ENCODE measurements around the gene NEDD4L. TPM values are rescaled to one million over a fixed set of nuclear protein-coding genes. Genes with fewer than 3 reads are reported as not detected.

The NEDD4L gene
- polyA plus RNA-seq, 2 donors: 10.8 to 14.1 TPM

DNA sequence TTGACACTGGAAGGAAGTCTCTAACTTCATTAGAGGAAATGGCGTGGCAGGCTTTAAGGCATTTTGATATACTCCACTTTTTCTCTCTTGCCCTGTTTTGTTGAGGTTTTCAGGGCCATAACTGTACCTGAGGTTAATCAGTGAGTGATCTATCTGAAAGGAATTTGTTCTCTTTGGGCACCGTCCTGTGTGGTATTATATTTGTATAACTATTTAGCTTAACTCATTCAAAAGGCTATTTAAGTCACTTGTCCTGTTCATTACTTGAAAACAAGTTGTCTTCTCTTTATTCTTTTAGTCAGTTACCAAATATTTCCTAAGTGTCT is 180.4 kb downstream of the NEDD4L start:
- Histone ChIP-seq H3K9me3 (ENCODE audit: control insufficient read depth in 2 of 2, insufficient read depth in 1 of 2, low read depth in 1 of 2, low read length in 1 of 2) (no peaks in the 10 kb centered on the region), H3K27ac (ENCODE audit: low read depth in 2 of 2, low read length in 1 of 2) (peak overlapping the region; percentile 81 to 92), H3K4me3 (ENCODE audit: low read depth in 1 of 2, low read length in 2 of 2) (peak overlapping the region in 1 of 2 donors; percentile 2), H3K36me3 (ENCODE audit: control insufficient read depth in 2 of 2, insufficient read depth in 2 of 2, low read length in 1 of 2) (no peaks in the 10 kb centered on the region), H3K27me3 (ENCODE audit: control insufficient read depth in 1 of 2, insufficient read depth in 2 of 2, low read length in 2 of 2) (no peaks in the 10 kb centered on the region), H3K4me1 (ENCODE audit: control insufficient read depth in 2 of 2, insufficient read depth in 2 of 2, low read length in 1 of 2) (peaks cover 7% of the 10 kb centered on the region in 2 donors)
- 34 to 35% methylated on average over 2 of the region's 2 CpGs for WGBS, 2 donors

DNA sequence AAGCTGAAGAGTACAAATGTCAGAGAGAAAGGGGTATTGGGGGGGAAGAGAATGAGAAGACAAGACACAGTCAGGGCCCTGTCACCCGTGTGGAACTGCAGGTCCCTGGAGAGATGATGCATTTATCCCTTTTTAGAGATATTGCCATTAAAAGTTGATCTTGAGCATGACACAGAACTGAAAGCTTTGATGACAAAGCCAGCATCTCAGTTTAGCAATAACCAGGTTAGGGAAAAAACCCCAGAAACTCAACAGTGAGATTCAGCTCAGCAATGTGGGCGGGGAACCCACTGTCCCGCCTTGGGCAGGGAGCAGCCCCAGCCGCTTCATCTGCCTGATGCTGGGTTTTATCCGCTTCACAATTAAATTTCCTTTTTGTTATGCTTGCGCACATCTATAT is 181.1 kb downstream of the NEDD4L start:
- 70 to 76% methylated on average over 6 of the region's 6 CpGs for WGBS, 2 donors
- Histone ChIP-seq H3K27me3 (ENCODE audit: control insufficient read depth in 1 of 2, insufficient read depth in 2 of 2, low read length in 2 of 2) (no peaks in the 10 kb centered on the region), H3K9me3 (ENCODE audit: control insufficient read depth in 2 of 2, insufficient read depth in 1 of 2, low read depth in 1 of 2, low read length in 1 of 2) (no peaks in the 10 kb centered on the region), H3K27ac (ENCODE audit: low read depth in 2 of 2, low read length in 1 of 2) (no peak overlapping the region), H3K4me3 (ENCODE audit: low read depth in 1 of 2, low read length in 2 of 2) (no peak overlapping the region), H3K36me3 (ENCODE audit: control insufficient read depth in 2 of 2, insufficient read depth in 2 of 2, low read length in 1 of 2) (no peaks in the 10 kb centered on the region), H3K4me1 (ENCODE audit: control insufficient read depth in 2 of 2, insufficient read depth in 2 of 2, low read length in 1 of 2) (peaks cover 7% of the 10 kb centered on the region in 2 donors)

DNA sequence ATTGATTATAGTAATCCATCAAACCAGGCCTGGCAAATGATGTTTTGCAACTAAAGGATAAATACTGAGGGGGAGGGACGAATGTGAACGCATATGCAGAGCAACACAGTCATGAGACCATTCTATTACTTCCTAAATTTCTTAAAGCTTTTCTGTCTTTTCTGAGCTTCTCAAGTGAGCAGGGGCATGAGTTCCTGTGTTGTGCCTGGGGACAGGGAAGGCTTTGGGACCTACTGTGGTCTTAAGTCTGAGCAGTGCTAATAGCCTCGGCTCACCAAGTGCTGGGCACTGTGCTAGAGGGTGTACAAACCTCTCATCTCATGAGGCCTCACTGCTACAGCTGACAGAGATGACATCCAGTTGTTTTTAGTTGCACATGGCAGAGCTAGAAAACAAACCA is 182.4 kb downstream of the NEDD4L start:
- Histone ChIP-seq H3K4me1 (ENCODE audit: control insufficient read depth in 2 of 2, insufficient read depth in 2 of 2, low read length in 1 of 2) (peaks cover 7 to 8% of the 10 kb centered on the region in 2 donors), H3K36me3 (ENCODE audit: control insufficient read depth in 2 of 2, insufficient read depth in 2 of 2, low read length in 1 of 2) (no peaks in the 10 kb centered on the region), H3K4me3 (ENCODE audit: low read depth in 1 of 2, low read length in 2 of 2) (no peak overlapping the region), H3K9me3 (ENCODE audit: control insufficient read depth in 2 of 2, insufficient read depth in 1 of 2, low read depth in 1 of 2, low read length in 1 of 2) (no peaks in the 10 kb centered on the region), H3K27me3 (ENCODE audit: control insufficient read depth in 1 of 2, insufficient read depth in 2 of 2, low read length in 2 of 2) (no peaks in the 10 kb centered on the region), H3K27ac (ENCODE audit: low read depth in 2 of 2, low read length in 1 of 2) (no peak overlapping the region)
- WGBS, 2 donors: 66 to 83% methylated on average over 3 of the region's 3 CpGs

DNA sequence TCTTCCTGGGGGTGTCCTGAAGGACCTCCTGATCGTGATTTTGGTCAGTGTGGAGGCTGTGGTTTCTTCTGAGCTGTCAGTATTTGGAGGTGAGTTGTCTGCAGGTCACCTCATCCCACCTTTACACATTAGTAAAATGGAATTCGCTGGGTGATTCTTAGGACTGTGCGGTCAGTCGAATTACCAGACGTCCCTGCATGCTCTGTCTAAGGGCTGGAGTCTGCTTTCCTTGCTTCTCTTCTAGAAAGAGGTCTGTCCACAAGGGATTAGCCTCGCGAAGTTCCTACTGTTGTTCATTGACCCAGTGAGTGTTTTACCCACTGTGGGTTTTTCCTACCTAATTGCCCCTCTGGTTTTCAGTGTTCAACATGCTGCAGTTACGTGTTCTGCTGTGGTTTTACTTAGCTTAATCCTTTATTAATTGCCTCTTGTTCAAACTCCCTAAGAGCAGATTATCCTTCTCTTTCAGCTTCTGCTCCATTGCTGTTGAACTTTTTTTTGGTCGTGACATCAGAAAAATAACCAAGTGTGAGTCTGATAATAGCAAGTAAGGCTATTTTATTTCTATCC is 183.4 kb downstream of the NEDD4L start:
- Histone ChIP-seq H3K27me3 (ENCODE audit: control insufficient read depth in 1 of 2, insufficient read depth in 2 of 2, low read length in 2 of 2) (no peaks in the 10 kb centered on the region), H3K4me3 (ENCODE audit: low read depth in 1 of 2, low read length in 2 of 2) (no peak overlapping the region), H3K36me3 (ENCODE audit: control insufficient read depth in 2 of 2, insufficient read depth in 2 of 2, low read length in 1 of 2) (no peaks in the 10 kb centered on the region), H3K27ac (ENCODE audit: low read depth in 2 of 2, low read length in 1 of 2) (no peak overlapping the region), H3K9me3 (ENCODE audit: control insufficient read depth in 2 of 2, insufficient read depth in 1 of 2, low read depth in 1 of 2, low read length in 1 of 2) (no peaks in the 10 kb centered on the region), H3K4me1 (ENCODE audit: control insufficient read depth in 2 of 2, insufficient read depth in 2 of 2, low read length in 1 of 2) (peaks cover 7 to 8% of the 10 kb centered on the region in 2 donors)
- 87 to 90% methylated on average over 9 of the region's 9 CpGs for WGBS, 2 donors

DNA sequence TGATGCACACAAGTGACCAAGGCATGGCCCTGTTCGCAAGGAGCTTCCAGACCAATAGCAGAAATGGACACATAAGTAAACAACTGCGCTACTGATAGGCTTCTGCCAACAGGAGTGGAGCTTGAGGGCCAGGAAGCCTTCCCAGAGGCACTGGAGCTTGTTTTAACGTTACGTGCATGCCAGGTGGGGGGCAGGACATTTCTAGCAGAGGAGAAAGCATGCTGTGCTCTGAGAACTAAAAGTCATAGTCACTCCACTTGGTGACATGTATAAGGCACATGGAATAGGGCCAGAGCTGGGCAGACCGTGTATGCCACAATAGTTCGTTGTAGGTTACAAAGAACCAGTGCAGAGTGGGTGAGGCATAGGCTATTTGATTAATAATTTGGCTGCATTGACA is 184.2 kb downstream of the NEDD4L start:
- no peaks in the 10 kb centered on the region for H3K9me3 ChIP-seq (ENCODE audit: control insufficient read depth in 2 of 2, insufficient read depth in 1 of 2, low read depth in 1 of 2, low read length in 1 of 2)
- no peaks in the 10 kb centered on the region for H3K36me3 ChIP-seq (ENCODE audit: control insufficient read depth in 2 of 2, insufficient read depth in 2 of 2, low read length in 1 of 2)
- 52 to 57% methylated on average over 6 of the region's 6 CpGs for WGBS, 2 donors
- H3K27ac ChIP-seq (ENCODE audit: low read depth in 2 of 2, low read length in 1 of 2): no peak overlapping the region
- H3K4me1 ChIP-seq (ENCODE audit: control insufficient read depth in 2 of 2, insufficient read depth in 2 of 2, low read length in 1 of 2): peaks cover 7 to 8% of the 10 kb centered on the region in 2 donors
- H3K27me3 ChIP-seq (ENCODE audit: control insufficient read depth in 1 of 2, insufficient read depth in 2 of 2, low read length in 2 of 2): no peaks in the 10 kb centered on the region
- no peak overlapping the region for H3K4me3 ChIP-seq (ENCODE audit: low read depth in 1 of 2, low read length in 2 of 2)

DNA sequence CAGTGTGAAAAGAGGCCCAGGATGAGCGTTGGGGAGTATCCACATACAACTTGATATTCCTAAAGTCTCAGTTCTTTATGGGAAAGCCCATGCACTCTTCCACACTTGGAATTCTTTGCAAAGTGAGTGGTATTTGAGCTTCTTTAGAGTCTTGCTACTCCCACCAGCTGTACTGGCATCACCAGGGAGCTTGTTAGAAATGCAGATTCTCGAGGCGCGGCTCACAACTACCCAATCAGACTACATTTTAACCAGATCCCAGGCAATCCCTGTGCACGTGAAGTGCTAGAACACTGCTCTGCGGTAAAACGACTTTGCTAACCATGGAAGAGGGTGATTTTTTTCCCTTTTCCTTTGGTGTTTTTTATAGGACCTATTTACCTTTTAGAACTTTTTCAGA is 184.7 kb downstream of the NEDD4L start:
- no peaks in the 10 kb centered on the region for H3K36me3 ChIP-seq (ENCODE audit: control insufficient read depth in 2 of 2, insufficient read depth in 2 of 2, low read length in 1 of 2)
- peaks cover 5 to 6% of the 10 kb centered on the region in 2 donors for H3K4me1 ChIP-seq (ENCODE audit: control insufficient read depth in 2 of 2, insufficient read depth in 2 of 2, low read length in 1 of 2)
- H3K9me3 ChIP-seq (ENCODE audit: control insufficient read depth in 2 of 2, insufficient read depth in 1 of 2, low read depth in 1 of 2, low read length in 1 of 2): no peaks in the 10 kb centered on the region
- H3K4me3 ChIP-seq (ENCODE audit: low read depth in 1 of 2, low read length in 2 of 2): no peak overlapping the region
- 85 to 86% methylated on average over 7 of the region's 7 CpGs for WGBS, 2 donors
- H3K27ac ChIP-seq (ENCODE audit: low read depth in 2 of 2, low read length in 1 of 2): peak overlapping the region in 1 of 2 donors; percentile 51
- no peaks in the 10 kb centered on the region for H3K27me3 ChIP-seq (ENCODE audit: control insufficient read depth in 1 of 2, insufficient read depth in 2 of 2, low read length in 2 of 2)

DNA sequence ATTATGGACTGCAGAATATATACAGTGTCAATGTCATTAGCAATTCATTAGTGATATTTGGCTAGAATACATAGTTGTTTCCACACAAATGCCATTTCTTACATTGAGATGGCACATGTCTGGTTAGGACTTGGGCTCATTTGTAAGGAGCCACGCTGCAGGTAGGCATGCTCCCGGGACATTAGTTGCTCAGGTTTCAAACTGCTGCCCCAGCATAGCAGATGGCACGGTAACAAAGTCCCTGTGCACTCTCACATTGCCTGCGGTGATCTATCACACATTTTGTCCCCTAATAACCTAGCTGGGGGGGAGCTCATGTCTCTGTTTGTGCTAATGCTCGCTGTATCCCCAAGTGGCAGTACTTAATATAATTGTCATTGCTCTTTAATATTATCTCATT is 185.1 kb downstream of the NEDD4L start:
- Histone ChIP-seq H3K9me3 (ENCODE audit: control insufficient read depth in 2 of 2, insufficient read depth in 1 of 2, low read depth in 1 of 2, low read length in 1 of 2) (no peaks in the 10 kb centered on the region), H3K36me3 (ENCODE audit: control insufficient read depth in 2 of 2, insufficient read depth in 2 of 2, low read length in 1 of 2) (no peaks in the 10 kb centered on the region), H3K4me1 (ENCODE audit: control insufficient read depth in 2 of 2, insufficient read depth in 2 of 2, low read length in 1 of 2) (peaks cover 2 to 4% of the 10 kb centered on the region in 2 donors), H3K27ac (ENCODE audit: low read depth in 2 of 2, low read length in 1 of 2) (no peak overlapping the region), H3K27me3 (ENCODE audit: control insufficient read depth in 1 of 2, insufficient read depth in 2 of 2, low read length in 2 of 2) (no peaks in the 10 kb centered on the region), H3K4me3 (ENCODE audit: low read depth in 1 of 2, low read length in 2 of 2) (no peak overlapping the region)
- 86 to 93% methylated on average over 5 of the region's 5 CpGs for WGBS, 2 donors

DNA sequence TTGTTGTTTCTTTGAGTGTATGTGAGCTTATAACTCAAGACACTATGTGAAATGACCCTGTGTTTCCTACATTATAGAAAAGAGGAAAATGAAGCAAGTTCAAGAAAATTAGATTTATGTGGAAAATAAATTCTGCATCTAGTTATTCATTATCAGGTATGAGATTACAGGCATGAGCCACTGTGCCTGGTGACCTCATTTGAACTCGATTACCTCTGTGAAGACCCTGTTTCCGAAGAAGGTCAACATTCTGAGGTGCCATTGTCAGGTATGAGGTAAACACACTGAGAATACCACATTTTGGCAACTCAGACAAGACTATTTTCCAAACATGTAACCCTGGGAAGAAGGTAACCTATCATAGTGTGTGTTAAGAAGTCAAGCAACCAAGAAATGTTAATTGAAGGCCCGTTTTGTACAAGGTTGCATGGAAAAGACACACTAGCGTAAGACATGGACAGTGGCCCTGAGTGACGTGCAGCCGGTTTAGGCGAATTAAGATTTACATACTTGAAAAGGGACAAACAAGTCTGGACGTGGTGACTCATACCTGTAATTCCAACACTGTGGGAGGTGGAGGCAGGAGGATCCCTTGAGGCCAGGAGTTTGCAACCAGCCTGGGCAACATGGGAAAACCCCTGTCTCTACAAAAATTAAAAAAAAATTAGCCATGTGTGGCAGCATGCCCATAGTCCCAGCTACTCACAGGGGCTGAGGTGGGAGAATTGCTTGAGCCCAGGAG is 186.6 kb downstream of the NEDD4L start:
- 45 to 54% methylated on average over 8 of the region's 8 CpGs for WGBS, 2 donors
- Histone ChIP-seq H3K9me3 (ENCODE audit: control insufficient read depth in 2 of 2, insufficient read depth in 1 of 2, low read depth in 1 of 2, low read length in 1 of 2) (no peaks in the 10 kb centered on the region), H3K36me3 (ENCODE audit: control insufficient read depth in 2 of 2, insufficient read depth in 2 of 2, low read length in 1 of 2) (no peaks in the 10 kb centered on the region), H3K27ac (ENCODE audit: low read depth in 2 of 2, low read length in 1 of 2) (no peak overlapping the region), H3K4me3 (ENCODE audit: low read depth in 1 of 2, low read length in 2 of 2) (no peak overlapping the region), H3K4me1 (ENCODE audit: control insufficient read depth in 2 of 2, insufficient read depth in 2 of 2, low read length in 1 of 2) (peaks cover 2 to 4% of the 10 kb centered on the region in 2 donors), H3K27me3 (ENCODE audit: control insufficient read depth in 1 of 2, insufficient read depth in 2 of 2, low read length in 2 of 2) (no peaks in the 10 kb centered on the region)

DNA sequence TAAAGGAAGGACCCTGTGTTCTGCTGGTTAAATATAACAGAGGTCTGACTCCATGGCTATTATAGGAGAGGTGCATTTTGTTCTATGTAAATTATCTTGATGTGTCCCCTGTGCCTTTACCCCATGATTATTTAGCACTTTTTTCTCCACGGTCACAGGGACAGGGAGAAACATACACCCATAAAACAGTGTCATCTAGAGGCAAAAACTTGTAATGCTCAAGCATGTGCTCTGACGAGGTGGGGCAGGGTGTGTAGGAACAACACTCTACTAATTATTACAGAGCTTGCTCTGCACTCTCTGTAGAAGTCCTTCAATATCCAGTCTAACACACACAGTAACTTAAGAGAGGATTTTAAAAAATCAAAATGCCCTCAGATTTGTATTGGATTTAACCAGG is 187.9 kb downstream of the NEDD4L start:
- Histone ChIP-seq H3K36me3 (ENCODE audit: control insufficient read depth in 2 of 2, insufficient read depth in 2 of 2, low read length in 1 of 2) (no peaks in the 10 kb centered on the region), H3K27ac (ENCODE audit: low read depth in 2 of 2, low read length in 1 of 2) (no peak overlapping the region), H3K4me3 (ENCODE audit: low read depth in 1 of 2, low read length in 2 of 2) (no peak overlapping the region), H3K27me3 (ENCODE audit: control insufficient read depth in 1 of 2, insufficient read depth in 2 of 2, low read length in 2 of 2) (no peaks in the 10 kb centered on the region), H3K4me1 (ENCODE audit: control insufficient read depth in 2 of 2, insufficient read depth in 2 of 2, low read length in 1 of 2) (peaks cover 2 to 4% of the 10 kb centered on the region in 2 donors), H3K9me3 (ENCODE audit: control insufficient read depth in 2 of 2, insufficient read depth in 1 of 2, low read depth in 1 of 2, low read length in 1 of 2) (no peaks in the 10 kb centered on the region)
- WGBS, 2 donors: 44 to 48% methylated on average over 2 of the region's 2 CpGs

DNA sequence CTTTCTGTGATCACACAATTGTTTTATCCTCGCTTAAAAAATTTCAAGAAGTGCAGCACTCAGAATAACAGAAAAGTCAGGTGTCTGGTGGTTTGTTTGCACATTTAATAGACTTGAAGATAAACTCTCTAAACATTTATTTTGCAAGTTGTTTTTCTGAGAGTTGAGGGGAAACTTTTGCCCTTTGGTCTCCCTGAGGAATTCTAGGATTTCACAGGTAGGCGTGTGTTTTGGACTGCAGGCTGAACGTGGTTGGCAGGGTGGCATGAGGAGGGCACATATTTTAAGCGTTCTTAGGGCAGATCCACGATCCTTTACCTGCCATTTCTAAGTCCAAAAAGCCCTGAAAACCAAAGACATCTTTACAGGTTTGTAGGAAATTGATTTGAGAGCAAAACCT is 188.6 kb downstream of the NEDD4L start:
- Histone ChIP-seq H3K9me3 (ENCODE audit: control insufficient read depth in 2 of 2, insufficient read depth in 1 of 2, low read depth in 1 of 2, low read length in 1 of 2) (no peaks in the 10 kb centered on the region), H3K4me1 (ENCODE audit: control insufficient read depth in 2 of 2, insufficient read depth in 2 of 2, low read length in 1 of 2) (peaks cover 2 to 4% of the 10 kb centered on the region in 2 donors), H3K27me3 (ENCODE audit: control insufficient read depth in 1 of 2, insufficient read depth in 2 of 2, low read length in 2 of 2) (no peaks in the 10 kb centered on the region), H3K27ac (ENCODE audit: low read depth in 2 of 2, low read length in 1 of 2) (no peak overlapping the region), H3K36me3 (ENCODE audit: control insufficient read depth in 2 of 2, insufficient read depth in 2 of 2, low read length in 1 of 2) (no peaks in the 10 kb centered on the region), H3K4me3 (ENCODE audit: low read depth in 1 of 2, low read length in 2 of 2) (no peak overlapping the region)
- 67 to 76% methylated on average over 5 of the region's 5 CpGs for WGBS, 2 donors

All from esophagus (tissue), 2 donors.